Left kidney (tissue), 2 donors: ENCODE measurements around the gene KIR2DL1. TPM values are rescaled to one million over a fixed set of nuclear protein-coding genes. Genes with fewer than 3 reads are reported as not detected.
"Not testable (repeated sequence)": the region's sequence is repeated elsewhere in the genome, so short reads cannot be mapped to it uniquely, and the experiment has no call there.

Experiments
- DNase-seq: peaks from one replicate; pipeline ENCODE4 v3.0.0-alpha.2; 2013
- polyA plus RNA-seq: library from polyadenylated mRNA; unstranded; fragments of 120-200 nt; gene quantifications from one replicate; pipeline ENCODE4 v1.2.1, GENCODE V29; 2013; ENCODE audit not compliant: insufficient read length

The KIR2DL1 gene
- polyA plus RNA-seq, 1 donor, result not detected

GRCh38 chr19:54817670-54818536 is 48.3 kb downstream of the KIR2DL1 start:
- no peak for DNase-seq

GRCh38 chr19:54824416-54824815 is 54.8 kb downstream of the KIR2DL1 start:
- not testable (repeated sequence) for DNase-seq

- not testable (repeated sequence) for DNase-seq
Measured at GRCh38 chr19:54825326-54825725, 55.7 kb downstream of the KIR2DL1 start.

- not testable (repeated sequence) for DNase-seq
Measured at GRCh38 chr19:54828064-54828463, 58.5 kb downstream of the KIR2DL1 start.

GRCh38 chr19:54832496-54832895 is 62.9 kb downstream of the KIR2DL1 start, which contains the start of gene KIR2DS4:
TSS of gene KIR2DS4 (plus strand) at chr19:54832676.
- DNase-seq, result not testable (repeated sequence)

Other genes starting within 250 kb of the KIR2DL1 start
- 0.40 TPM for gene LILRA2, start 196.0 kb upstream of the KIR2DL1 start, polyA plus RNA-seq
- 0.32 TPM for gene LILRA1, start 176.2 kb upstream of the KIR2DL1 start, polyA plus RNA-seq
- gene LILRB1, start 139.3 kb upstream of the KIR2DL1 start, polyA plus RNA-seq, result 1.4 TPM
- gene LILRB4, start 106.8 kb upstream of the KIR2DL1 start, polyA plus RNA-seq, result 1.3 TPM
- not detected for gene KIR3DL3, start 45.4 kb upstream of the KIR2DL1 start, polyA plus RNA-seq
- not detected for gene KIR2DL3, start 31.3 kb upstream of the KIR2DL1 start, polyA plus RNA-seq
- not detected for gene KIR2DL4, start 33.8 kb downstream of the KIR2DL1 start, polyA plus RNA-seq
- gene KIR3DL1, start 46.7 kb downstream of the KIR2DL1 start, polyA plus RNA-seq, result not detected
- not detected for gene KIR2DS4, start 62.9 kb downstream of the KIR2DL1 start, polyA plus RNA-seq
- gene KIR3DL2, start 80.7 kb downstream of the KIR2DL1 start, polyA plus RNA-seq, result not detected
- 0.27 TPM for gene FCAR, start 104.4 kb downstream of the KIR2DL1 start, polyA plus RNA-seq
- 0.37 TPM for gene NCR1, start 136.4 kb downstream of the KIR2DL1 start, polyA plus RNA-seq
- gene NLRP7, start 177.7 kb downstream of the KIR2DL1 start, polyA plus RNA-seq, result not detected
- 35.6 TPM for gene NLRP2, start 196.6 kb downstream of the KIR2DL1 start, polyA plus RNA-seq